Subcutaneous preadipocyte (primary cell): ENCODE data around the gene OR56B1. TPM values are rescaled to one million over a fixed set of nuclear protein-coding genes. Genes with fewer than 3 reads are reported as not detected.

ENCODE experiments used
- total RNA-seq: library from RNA; depleted of rRNA; stranded (reverse); fragments of >200 nt; gene quantifications from 2 replicates; pipeline ENCODE4 v1.2.3, GENCODE V29; 2012

Gene OR56B1
- total RNA-seq = not detected in 2 replicates

GRCh38 chr11:5736396-5736795 lies at the start of gene OR56B1:
TSS of gene OR56B1 (plus strand) at chr11:5736448. CDS start at chr11:5736517, 69 bp downstream.

GRCh38 chr11:5689551-5689983 lies 46.7 kb upstream of the OR56B1 start, which contains the start of gene TRIM22:
TSS of gene TRIM22 (plus strand) at chr11:5689790. CDS start at chr11:5696233, 6,443 bp downstream.

GRCh38 chr11:5753943-5754342 lies 17.7 kb downstream of the OR56B1 start, which contains the start of gene OR52N4:
TSS of gene OR52N4 (plus strand) at chr11:5754243. CDS start at chr11:5754741, 498 bp downstream.

GRCh38 chr11:5783255-5783654 lies 47.0 kb downstream of the OR56B1 start, which contains the start of gene OR52N5:
TSS of gene OR52N5 (minus strand) at chr11:5783355. CDS start at chr11:5778634, 4,721 bp downstream.

Other genes starting within 250 kb of the OR56B1 start
- not detected in 2 replicates for gene OR52D1, start 247.8 kb upstream of the OR56B1 start, total RNA-seq
- not detected in 2 replicates for gene UBQLN3, start 226.5 kb upstream of the OR56B1 start, total RNA-seq
- gene UBQLNL, start 219.7 kb upstream of the OR56B1 start, total RNA-seq = not detected in 2 replicates
- not detected in 2 replicates for gene OR52H1, start 187.9 kb upstream of the OR56B1 start, total RNA-seq
- not detected in 2 replicates for gene OR52B6, start 155.6 kb upstream of the OR56B1 start, total RNA-seq
- gene TRIM6, start 139.8 kb upstream of the OR56B1 start, total RNA-seq = 2.0 and 2.6 TPM in 2 replicates
- gene TRIM34, start 111.4 kb upstream of the OR56B1 start, total RNA-seq = 4.7 and 5.9 TPM in 2 replicates
- 26.1 and 31.9 TPM in 2 replicates for gene TRIM5, start 51.4 kb upstream of the OR56B1 start, total RNA-seq
- gene TRIM22, start 46.7 kb upstream of the OR56B1 start, total RNA-seq = 49.7 and 86.0 TPM in 2 replicates
- not detected in 2 replicates for gene OR52N4, start 17.8 kb downstream of the OR56B1 start, total RNA-seq
- gene OR52N5, start 46.9 kb downstream of the OR56B1 start, total RNA-seq = not detected in 2 replicates
- not detected in 2 replicates for gene OR52N1, start 54.8 kb downstream of the OR56B1 start, total RNA-seq
- not detected in 2 replicates for gene OR52N2, start 72.5 kb downstream of the OR56B1 start, total RNA-seq
- gene OR52E6, start 105.4 kb downstream of the OR56B1 start, total RNA-seq = not detected in 2 replicates
- gene OR52E8, start 121.2 kb downstream of the OR56B1 start, total RNA-seq = not detected in 2 replicates
- gene OR52E4, start 144.2 kb downstream of the OR56B1 start, total RNA-seq = not detected in 2 replicates
- gene OR52E5, start 156.8 kb downstream of the OR56B1 start, total RNA-seq = not detected in 2 replicates
- gene OR56A3, start 205.8 kb downstream of the OR56B1 start, total RNA-seq = not detected in 2 replicates
- gene OR56A5, start 232.0 kb downstream of the OR56B1 start, total RNA-seq = not detected in 2 replicates